Stimulated activated CD8-positive, alpha-beta memory T cell treated with anti-CD3 and anti-CD28 coated beads, Interleukin-7, amount 100 ng/mL, for 48 hours (primary cell): ENCODE results near the gene VPS4A.
"Not testable (repeated sequence)": the region's sequence is repeated elsewhere in the genome, so short reads cannot be mapped to it uniquely, and the experiment has no call there.

Experiments
- DNase-seq, 2 donors: peaks; one replicate each; pipeline ENCODE4 v3.0.0-alpha.2; 2020; ENCODE audit warnings: low read depth in 1 of 2; ENCODE audit errors: extremely low read depth in 1 of 2

The VPS4A gene

DNA sequence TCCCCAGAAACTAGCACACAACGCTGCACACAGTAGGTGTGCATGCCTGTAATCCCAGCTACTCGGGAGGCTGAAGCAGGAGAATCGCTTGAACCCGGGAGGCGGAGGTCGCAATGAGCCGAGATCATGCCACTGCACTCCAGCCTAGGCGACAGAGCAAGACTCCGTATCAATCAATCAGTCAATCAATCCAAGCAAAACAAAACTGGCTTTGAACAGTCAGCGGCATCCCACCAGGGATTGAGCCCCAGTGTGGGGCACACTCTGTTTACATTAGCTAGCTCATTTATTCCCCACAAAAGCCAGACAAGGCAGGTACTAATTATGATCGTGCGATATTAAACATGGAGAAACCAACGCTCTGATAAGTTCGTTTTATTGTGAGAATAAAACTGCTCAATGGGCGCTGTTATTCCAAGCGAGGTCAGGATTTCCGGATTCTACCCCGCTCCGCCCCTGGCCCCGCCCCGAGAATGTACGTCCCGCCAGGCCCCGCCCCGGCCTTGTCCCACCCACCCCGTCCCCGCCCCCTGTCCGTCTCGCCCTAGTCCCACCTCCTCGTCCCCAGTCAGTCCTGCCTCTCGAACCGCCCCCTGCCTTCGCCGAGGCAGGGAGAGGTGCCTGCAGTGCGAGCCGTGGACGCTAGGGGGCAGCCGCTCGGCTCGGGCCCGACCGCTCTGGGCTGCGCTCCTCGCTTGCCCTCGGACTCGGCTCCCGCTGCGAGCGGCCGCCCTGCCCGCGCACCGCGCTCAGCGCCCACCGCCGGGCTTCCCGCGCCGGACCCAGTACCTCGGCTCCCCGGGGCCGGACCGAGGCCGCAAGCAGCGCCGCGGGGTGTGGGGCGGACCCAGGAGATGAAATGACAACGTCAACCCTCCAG lies at the start of gene VPS4A:
VPS4A (plus strand) TSS at position 698 of the 880 bp plus-strand sequence; CDS start at position 860, 162 bp downstream.
- DNase-seq = peak; percentile 91 to 95

DNA sequence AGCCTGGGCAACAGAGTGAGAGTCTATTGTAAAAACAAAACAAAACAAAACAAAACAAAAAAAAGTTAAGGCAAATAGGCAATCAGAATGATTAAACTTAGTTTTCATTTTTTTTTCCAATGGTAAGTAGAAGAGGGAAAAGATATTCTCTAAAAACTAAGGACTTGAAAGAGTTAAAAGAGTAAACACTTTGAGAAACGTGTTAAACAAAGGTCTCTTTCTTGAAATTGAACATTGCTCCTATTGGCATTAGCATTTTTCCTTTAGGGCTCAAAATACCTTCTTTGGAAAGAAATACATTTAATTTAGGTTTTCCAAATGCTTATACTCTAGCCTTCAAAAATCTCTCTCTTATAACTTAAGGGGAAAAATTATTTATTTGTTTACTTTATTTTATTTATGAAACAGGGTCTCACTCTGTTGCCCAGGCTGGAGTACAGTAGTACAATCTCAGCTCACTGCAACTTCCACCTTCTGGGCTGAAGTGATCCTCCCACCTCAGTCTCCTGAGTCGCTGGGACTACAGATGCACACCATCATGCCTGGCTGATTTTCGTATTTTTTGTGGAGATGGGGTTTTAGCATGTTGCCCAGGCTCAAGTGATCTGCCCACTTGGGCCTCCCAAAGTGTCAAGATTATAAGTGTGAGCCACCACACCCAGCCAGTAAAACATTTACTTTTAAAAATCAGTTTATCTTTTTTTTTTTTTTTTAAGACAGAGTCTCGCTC lies 44.7 kb upstream of the VPS4A start:
- DNase-seq = no peak

DNA sequence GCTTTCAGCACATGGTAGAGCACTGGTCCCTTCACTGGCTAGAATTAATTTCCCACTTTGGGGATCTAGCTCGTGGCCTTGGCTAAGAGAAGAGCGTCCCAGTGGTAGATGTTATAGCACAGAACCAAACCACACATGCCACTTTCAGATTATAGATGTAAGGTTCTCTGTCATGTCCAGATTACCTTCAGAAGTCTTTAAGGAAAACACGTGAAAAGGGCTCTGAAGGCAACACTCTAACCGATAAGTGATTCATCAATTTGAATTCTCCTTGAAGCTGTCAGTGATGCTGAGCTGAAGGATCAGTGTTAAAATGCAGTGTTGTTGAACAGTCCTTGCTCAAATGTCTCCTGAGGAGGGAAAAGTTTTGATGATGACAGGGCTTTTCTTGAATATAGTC lies 43.5 kb upstream of the VPS4A start:
- DNase-seq = no peak

DNA sequence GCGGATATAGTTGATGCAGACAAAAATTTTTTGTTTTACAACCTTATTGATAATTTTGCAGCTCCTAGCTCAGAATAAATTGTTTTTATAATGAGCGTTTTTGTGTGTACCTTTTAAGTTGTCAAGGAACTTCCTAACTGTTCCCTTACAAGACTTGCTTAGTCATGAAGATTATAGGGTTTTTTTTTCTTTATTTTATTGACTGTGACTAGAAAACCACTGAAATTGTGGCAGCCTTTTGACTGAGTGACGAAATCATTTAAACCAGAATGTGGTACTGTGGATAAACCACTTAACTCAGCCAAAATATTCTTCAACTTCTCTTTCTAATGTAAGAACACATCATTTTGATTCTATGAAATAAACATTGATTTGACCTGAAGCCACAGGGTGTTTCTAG lies 40.8 kb upstream of the VPS4A start:
- DNase-seq = no peak

DNA sequence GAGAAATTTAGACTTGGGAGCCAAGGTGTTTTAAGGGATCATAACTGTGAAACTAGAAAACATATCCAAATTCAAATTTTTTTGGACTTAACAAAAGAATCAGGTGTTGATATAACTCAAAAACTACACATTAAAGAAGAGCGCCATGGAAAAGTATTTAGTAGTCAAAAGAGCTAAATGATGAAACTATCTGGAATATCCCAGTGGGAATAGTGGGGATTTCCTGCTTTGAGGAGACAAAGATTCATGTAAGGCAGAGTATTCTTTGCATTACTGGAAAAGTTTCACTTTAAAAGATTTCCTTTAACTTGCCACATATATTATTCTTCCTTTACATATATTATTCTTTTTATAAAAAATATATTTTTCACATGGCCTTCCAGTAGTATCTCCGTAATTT lies 40.3 kb upstream of the VPS4A start:
- no peak for DNase-seq

DNA sequence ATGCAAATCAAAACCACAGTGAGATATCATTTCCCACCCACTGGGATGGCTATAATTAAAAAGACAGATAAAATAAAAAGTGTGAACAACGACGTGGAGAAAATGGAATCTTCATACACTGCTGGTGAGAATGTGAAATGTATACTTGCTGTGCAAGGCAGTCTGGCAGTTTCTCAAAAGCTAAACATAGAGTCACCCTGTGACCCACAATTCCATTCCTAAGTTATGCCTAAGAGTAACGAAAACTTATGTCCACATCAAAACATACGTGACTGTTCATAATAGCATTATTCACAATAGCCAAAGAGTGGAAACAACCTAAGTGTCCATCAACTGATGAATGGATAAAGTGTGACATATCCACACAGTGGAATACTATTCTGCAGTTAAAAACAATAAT lies 38.1 kb upstream of the VPS4A start:
- no peak for DNase-seq

DNA sequence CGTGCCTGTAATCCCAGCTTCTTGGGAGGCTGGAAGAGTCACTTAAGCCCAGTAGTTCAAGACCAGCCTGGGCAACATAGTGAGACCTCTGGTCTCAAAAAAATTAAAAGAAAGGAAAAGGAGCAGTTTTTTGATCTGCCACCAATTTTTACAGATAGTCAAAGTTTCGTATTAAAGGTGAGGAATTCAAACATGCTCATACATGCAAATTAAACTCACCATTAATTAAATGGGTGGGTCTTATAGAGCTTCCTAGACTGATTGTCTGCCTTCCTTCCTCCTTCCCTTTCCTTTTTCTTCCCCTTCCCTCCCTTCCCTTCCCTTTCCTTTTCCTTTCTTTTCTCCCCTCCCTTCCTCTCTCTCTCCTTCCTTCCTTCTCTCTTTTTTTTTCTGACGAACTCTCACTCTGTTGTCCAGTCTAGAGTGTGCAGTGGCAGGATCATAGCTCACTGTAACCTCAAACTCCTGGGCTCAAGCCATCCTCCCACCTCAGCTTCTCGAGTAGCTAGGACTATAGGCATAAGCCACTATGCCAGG lies 36.4 kb upstream of the VPS4A start:
- no peak for DNase-seq

DNA sequence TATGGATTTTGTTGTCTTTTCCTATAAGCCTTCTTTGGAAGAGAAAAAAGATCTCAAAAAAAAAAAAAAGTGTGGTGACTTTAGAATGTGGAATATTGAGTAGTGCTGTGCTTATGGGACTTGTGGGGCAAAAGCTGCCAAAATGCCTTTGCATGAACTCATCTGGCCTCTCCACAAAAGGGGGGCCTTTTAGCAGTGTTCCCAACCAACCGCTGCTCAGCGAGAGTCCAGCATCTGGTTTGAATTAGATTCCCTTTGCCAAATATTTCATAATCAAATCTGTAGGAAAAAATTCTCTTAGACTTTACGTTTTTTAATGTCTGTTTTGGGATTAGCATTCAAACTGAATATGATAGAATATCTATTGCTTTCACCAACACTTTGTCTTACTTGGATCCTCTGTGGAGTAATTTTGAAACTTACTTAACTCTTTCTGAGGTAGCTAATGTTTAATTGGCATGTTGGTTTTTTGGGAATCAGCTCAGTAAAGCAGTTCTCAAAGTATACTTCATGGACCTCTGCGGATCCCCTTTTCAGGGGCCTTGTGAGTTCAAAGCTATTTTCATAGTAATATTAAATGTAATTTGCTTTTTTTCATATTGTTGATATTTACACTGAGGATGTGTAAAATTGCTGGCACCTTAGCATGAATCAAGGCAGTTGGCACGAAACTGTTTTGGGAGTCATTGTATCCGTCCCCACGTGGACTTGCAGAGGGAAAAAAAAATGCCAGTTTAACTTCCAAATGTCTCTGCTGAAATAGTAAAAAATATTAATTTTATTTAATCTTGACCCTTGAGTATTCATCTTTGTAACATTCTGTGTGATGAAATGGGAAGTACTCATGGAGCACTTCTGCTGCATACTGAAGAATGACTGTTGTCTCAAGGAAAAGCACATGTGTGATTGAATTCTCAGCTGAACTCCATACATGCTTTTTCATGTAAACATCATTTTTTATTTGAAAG lies 34.7 kb upstream of the VPS4A start:
- no peak for DNase-seq

DNA sequence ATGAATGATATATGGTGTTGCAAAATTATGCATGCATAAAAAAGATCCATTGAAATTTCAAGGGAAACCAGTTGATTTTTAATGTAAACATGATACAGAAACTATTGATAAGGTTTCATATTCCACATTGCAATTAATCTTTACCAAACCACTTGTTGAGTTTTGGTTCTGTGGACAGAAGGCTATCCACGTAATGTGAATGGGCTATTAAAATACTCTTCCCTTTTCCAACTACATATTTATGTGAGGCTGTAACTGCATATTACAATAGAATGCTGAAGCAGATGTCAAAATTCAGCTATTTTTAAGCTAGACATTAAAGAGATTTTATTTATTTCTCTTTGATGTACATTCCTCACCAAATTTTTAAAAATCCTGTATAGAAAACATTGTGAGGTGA lies 33.7 kb upstream of the VPS4A start:
- no peak for DNase-seq

DNA sequence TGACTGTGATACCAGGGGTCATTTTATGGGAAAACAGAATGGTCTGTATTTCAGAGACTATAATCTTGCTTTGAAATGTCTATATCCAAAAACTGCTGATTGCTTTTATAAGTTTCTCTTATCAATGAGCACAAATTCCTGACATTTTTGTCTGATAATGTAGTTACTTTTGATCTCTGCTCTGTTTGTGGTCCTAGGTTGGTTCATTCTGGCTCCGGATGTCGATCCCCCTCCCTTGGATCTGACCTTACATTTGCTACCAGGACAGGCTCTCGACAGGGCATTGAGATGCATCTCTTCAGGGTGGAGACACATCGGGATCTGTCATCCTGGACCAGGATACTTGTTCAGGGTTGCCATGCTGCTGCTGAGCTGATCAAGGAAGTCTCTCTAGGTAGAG lies 27.3 kb upstream of the VPS4A start:
- DNase-seq = no peak

DNA sequence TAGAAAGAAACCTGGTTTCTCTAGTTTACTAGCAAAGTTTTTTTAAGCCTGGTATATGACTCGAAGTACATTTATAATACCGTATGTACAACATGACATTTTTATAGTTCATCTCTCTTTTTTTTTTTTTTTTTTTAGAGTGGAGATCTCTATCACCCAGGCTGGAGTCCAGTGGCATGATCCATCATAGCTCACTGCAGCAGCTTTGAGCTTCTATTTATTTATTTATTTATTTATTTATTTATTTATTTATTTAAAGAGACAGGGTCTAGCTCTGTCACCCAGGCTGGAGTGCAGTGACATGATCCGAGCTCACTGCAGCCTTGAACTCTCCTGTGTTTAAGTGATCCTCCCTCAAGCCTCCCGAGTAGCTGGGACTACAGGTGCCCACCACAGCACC lies 25.9 kb upstream of the VPS4A start:
- DNase-seq = no peak

DNA sequence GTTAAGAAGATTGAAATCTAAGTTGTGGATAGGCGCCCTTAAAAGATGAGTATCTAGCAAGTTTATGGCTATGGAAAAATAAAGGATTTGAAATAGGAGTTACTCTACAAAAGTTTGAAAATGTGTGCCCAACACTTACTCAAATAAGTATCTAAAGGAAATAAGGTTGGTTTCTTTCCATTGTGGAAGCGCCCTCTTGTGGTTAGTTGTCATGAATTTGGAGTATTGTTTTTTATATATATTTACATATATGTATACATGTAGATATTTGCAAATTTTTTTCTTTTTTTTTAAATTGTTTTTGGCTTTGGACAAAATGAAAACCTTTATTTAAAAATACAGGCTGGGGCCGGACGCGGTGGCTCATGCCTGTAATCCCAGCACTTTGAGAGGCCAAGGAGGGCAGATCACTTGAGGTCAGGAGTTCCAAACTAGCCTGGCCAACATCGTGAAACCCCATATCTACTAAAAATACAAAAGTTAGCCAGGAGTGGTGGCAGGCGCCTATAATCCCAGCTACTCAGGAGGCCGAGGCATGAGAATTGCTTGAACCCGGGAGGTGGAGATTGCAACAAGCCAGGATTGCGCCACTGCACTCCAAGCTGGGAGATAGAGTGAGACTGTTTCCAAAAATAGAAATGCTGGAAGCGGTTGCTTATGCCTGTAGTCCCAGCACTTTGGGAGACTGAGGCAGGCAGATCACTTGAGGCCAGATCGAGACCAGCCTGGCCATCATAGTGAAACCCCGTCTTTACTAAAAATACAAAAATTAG lies 24.0 kb upstream of the VPS4A start:
- no peak for DNase-seq

DNA sequence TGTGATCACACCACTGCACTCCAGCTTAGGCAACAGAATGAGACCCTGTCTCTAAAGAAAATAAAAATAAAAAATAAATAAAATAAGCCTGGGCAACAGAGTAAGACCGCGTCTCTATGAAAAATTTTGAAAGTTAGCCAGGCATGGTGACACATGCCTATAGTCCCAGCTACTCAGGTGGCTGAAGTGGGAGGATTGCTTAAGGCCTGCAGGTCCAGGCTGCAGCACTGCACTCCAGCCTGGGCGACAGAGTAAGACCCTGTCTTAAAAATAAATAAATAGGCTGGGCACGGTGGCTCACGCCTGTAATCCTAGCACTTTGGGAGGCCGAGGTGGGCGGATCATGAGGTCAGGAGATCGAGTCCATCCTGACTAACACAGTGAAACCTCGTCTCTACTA lies 19.5 kb upstream of the VPS4A start:
- DNase-seq = not testable (repeated sequence)

DNA sequence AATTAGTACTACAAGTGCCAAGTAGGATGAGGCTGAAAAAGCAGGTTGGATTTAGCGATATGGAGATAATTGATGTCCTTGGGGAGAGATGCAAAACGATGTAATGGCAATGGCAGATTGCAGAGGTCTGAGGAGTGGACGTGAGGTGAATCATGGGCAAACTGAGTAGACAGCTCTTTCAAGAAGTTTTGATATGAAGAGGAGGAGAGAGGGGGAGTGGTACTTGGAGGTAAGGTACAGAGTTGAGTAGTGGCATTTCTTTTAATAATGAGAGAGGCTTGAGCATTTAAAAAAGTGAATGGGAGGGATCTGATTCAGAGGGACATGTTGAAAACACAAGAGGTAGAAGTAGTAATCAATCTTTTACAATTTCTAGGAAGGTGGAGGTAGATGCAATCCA lies 17.7 kb upstream of the VPS4A start:
- DNase-seq = no peak

DNA sequence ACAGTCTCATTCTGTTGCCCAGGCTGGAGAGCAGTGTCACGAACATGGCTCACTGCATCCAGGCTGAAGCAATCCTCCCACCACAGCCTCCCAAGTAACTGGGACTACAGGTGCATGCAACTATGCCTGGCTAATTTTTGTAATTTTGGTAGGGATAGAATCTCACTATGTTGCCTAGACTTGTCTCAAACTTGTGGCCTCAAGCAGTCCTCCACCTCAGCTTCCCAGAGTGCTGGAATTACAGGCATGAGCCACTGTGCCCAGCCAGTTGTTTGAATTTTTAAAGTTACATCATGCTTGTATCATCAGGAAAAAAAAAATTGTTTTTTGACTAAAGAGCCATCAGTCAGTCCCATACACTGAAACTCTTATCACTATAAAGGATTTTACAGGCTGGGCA lies 17.1 kb upstream of the VPS4A start:
- DNase-seq = no peak

DNA sequence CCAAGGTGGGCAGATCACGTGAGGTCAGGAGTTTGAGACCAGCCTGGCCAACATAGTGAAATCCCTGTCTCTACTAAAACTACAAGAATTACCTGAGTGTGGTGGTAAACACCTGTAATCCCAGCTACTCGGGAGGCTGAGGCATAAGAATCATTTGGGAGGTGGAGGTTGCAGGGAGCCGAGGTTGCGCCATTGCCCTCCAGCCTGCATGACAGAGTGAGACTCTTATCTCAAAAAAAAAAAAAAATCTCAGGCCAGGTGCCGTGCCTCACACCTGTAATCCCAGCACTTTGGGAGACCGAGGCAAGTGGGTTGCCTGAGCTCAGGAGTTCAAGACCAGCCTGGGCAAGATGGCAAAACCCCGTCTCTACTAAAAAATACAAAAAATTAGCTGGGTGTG lies 14.4 kb upstream of the VPS4A start:
- not testable (repeated sequence) for DNase-seq

DNA sequence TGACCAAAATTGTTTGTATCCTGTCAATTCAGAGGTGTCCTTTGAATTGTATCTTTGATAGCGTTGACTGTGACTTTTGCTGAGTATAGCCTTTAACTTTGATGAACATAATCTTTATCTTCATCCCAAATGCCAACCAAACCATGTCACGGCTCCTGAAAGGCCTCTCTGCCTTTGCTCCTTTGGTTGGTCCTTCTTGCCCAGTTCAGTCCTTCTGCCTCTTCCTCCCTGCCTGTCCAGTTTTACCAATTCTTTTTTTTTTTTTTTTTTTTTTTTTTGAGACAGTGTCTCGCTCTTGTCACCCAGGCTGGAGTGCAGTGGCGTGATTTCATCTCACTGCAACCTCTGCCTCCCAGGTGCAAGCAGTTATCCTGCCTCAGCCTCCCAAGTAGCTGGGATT lies 12.9 kb upstream of the VPS4A start:
- DNase-seq = no peak

DNA sequence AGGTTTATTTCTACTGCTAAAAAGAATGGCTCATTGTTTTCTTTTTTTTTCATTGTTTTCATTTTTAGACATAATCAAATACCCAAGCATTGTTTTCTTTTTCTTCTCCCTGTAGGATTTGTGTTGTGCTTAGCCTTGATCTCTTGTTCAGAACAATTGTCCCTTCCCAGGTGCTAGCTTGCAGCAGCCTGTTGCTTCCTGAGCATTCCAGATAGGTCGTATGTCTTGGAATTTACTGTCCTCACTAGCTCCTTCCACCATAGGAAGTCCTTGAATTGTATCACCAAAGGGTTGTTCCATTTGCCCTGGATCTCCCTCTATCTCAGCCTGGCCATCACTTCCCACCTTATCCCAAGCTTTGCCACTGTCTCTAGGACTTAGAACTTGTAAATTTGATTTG lies 10.0 kb upstream of the VPS4A start:
- DNase-seq = no peak

DNA sequence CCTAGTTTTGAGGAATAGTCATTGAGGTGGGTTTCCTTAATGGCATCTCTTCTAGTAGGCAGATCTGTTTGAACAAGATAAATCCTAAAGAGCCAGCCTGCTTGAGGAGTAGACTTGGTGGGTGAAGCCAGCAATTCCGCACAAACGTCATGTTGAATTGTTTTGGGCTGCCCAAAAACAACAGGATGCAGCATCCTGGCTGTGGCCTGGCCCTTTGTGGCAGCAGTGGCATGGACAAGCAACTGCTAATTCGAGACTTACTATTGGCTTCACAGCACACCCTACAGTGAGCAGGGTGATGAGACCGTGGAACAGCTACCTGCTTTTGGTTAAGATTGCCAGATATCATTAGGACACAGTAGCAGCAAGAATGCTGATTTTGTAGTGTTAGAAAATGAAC lies 9.3 kb upstream of the VPS4A start:
- DNase-seq = no peak

DNA sequence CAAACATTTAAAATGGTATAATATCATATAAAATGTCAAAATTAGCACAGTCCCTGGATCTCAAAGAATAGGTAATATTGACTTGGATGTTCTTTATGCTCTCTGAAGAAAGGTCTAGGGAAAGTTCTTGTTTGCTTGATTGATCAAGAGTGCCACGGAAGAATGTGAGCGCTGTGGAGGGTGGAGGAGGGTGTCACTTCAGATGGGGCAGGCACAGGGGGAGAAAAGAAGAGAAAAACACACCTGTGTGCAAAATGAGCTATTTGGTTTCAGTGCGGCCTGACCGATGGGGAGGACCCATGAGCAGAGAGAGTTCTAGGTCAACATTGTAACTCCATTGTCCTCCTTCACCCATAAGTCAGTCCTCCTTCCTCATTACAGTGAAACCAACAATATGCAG lies 8.8 kb upstream of the VPS4A start:
- DNase-seq = no peak
